ENCODE results near the gene RECK. TPM values are rescaled to one million over a fixed set of nuclear protein-coding genes. Genes with fewer than 3 reads are reported as not detected.

RECK gene
- total and polyA plus RNA-seq, 2 experiments from 2014 or later, result 127 to 165 TPM

DNA sequence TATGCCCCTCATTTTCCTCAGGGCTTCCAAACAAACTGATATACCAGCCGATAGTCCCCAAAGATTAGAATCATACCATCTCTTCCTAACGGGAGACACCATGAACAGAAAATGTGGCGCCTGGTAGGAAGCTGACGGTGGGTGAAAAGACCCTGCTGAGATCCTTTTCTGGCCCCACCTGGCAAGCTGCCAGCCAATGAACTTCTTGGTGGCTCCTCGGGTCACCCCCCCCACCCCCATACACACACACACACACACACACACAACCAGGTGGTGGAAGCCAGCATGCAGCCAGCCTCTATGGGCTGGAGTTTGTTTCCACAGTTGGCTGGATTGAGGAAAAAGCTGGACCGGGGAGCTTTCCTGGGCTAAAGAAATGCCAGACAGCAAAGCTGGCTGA, 127.7 kb downstream of the RECK start:
- no peaks in the 10 kb centered on the region for H3K9me2 ChIP-seq (ENCODE audit: insufficient read depth)
- no peaks in the 10 kb centered on the region for H3K36me3 ChIP-seq (ENCODE audit: low read depth)
- H3K4me1 ChIP-seq (ENCODE audit: insufficient read depth), result peaks cover 43% of the 10 kb centered on the region
- WGBS, 2 experiments (ENCODE audit: low coverage in 1 of 2, low lambda C conversion rate in 2 of 2, missing lambda C conversion rate in 2 of 2), result 54 to 56% methylated on average over 5 to 6 of the region's 6 CpGs
- H3K27me3 ChIP-seq (replicated peaks; ENCODE audit: insufficient read depth), result no peaks in the 10 kb centered on the region
- TF ChIP-seq EZH2phosphoT487 (IDR thresholded peaks at IDR 0.05; ENCODE audit: insufficient read depth, low read depth) (no peak), EZH2 (IDR thresholded peaks at IDR 0.05; ENCODE audit: insufficient read depth, poor library complexity, severe bottlenecking) (no peak)
- H3K4me3 ChIP-seq, result no peak overlapping the region
- no peak overlapping the region for H3K9ac ChIP-seq
- no peaks in the 10 kb centered on the region for H4K20me1 ChIP-seq (ENCODE audit: insufficient read depth)
- peaks cover 39% of the 10 kb centered on the region; the same call in 1 of the 2 replicates for H3F3A ChIP-seq (ENCODE audit: insufficient read depth)
- no peak overlapping the region for H3K4me2 ChIP-seq (ENCODE audit: unreplicated experiment)
- no peaks in the 10 kb centered on the region for H3K79me2 ChIP-seq (ENCODE audit: insufficient read depth)
- no peak for DNase-seq
- peak overlapping the region; percentile 72; the same call in 1 of the 2 replicates for H3K27ac ChIP-seq
- H2AFZ ChIP-seq, result no peak overlapping the region
- no peaks in the 10 kb centered on the region for H3K9me3 ChIP-seq (ENCODE audit: low read depth)
- in situ Hi-C loops (cut with MboI), result no loop called here

DNA sequence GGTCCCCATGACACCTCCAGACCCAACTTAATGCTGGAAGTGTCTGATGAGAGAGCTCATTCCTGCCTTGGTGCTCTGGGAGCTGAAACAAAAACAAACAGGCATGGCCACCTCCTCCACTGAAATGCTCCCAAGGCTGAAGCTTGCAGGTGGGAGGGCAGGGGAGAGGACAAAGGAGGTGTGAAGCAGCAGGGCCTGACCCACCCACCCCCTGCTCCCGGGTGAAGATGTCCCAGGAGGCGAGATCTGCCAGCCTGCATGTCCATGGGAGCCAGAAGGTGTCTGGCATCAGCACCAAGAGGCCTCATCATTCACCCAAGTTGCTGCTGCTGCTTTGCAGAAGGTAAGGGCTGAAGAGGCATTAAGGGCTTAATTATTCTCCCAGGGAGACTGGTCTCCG, 128.3 kb downstream of the RECK start:
- Histone ChIP-seq H3K9ac (no peak overlapping the region), H3K36me3 (ENCODE audit: low read depth) (no peaks in the 10 kb centered on the region), H3K27ac (peak overlapping the region; percentile 34; the same call in 1 of the 2 replicates), H3K27me3 (replicated peaks; ENCODE audit: insufficient read depth) (no peaks in the 10 kb centered on the region), H2AFZ (no peak overlapping the region), H3K4me3 (no peak overlapping the region), H3K9me3 (ENCODE audit: low read depth) (no peaks in the 10 kb centered on the region), H3K79me2 (ENCODE audit: insufficient read depth) (no peaks in the 10 kb centered on the region), H3F3A (ENCODE audit: insufficient read depth) (peaks cover 35% of the 10 kb centered on the region; the same call in 1 of the 2 replicates), H3K9me2 (ENCODE audit: insufficient read depth) (no peaks in the 10 kb centered on the region), H4K20me1 (ENCODE audit: insufficient read depth) (no peaks in the 10 kb centered on the region), H3K4me2 (ENCODE audit: unreplicated experiment) (no peak overlapping the region), H3K4me1 (ENCODE audit: insufficient read depth) (peaks cover 42% of the 10 kb centered on the region)
- no peak for TF ChIP-seq EZH2phosphoT487 (IDR thresholded peaks at IDR 0.05; ENCODE audit: insufficient read depth, low read depth)
- TF ChIP-seq EZH2 (IDR thresholded peaks at IDR 0.05; ENCODE audit: insufficient read depth, poor library complexity, severe bottlenecking), result no peak
- DNase-seq, result peak; percentile 17
- 54 to 58% methylated on average over 3 of the region's 3 CpGs for WGBS, 2 experiments (ENCODE audit: low coverage in 1 of 2, low lambda C conversion rate in 2 of 2, missing lambda C conversion rate in 2 of 2)
- in situ Hi-C loops (cut with MboI), result no loop called here

DNA sequence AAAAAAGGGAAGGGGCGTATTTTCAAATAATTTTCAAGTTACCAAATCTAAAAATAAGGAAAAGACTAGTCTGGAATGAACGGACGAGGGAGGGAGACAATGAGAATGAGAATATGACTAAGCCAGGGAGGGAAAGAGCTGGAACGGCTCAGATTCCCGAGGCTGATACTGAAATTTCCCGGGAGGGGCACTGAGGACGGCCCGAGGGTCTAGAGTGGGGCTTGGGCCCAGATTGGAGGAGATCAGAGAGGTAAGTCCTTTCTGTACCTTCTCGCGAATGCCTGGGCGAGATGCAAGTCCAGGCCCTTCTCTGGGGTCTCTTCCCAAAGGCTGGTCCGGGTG, 129.1 kb downstream of the RECK start:
- Histone ChIP-seq H3K4me1 (ENCODE audit: insufficient read depth) (peaks cover 41% of the 10 kb centered on the region), H3K27ac (peak overlapping the region; percentile 34), H3K36me3 (ENCODE audit: low read depth) (no peaks in the 10 kb centered on the region), H2AFZ (peak overlapping the region; percentile 86), H3K9me3 (ENCODE audit: low read depth) (no peaks in the 10 kb centered on the region), H3K79me2 (ENCODE audit: insufficient read depth) (no peaks in the 10 kb centered on the region), H3K9ac (peak overlapping the region; percentile 66), H3K9me2 (ENCODE audit: insufficient read depth) (no peaks in the 10 kb centered on the region), H3K4me3 (peak overlapping the region; percentile 79), H4K20me1 (ENCODE audit: insufficient read depth) (no peaks in the 10 kb centered on the region), H3F3A (ENCODE audit: insufficient read depth) (peaks cover 35% of the 10 kb centered on the region; the same call in 1 of the 2 replicates), H3K4me2 (ENCODE audit: unreplicated experiment) (peak overlapping the region; percentile 87), H3K27me3 (replicated peaks; ENCODE audit: insufficient read depth) (no peaks in the 10 kb centered on the region)
- no peak for TF ChIP-seq EZH2phosphoT487 (IDR thresholded peaks at IDR 0.05; ENCODE audit: insufficient read depth, low read depth)
- no peak for TF ChIP-seq EZH2 (IDR thresholded peaks at IDR 0.05; ENCODE audit: insufficient read depth, poor library complexity, severe bottlenecking)
- in situ Hi-C loops (cut with MboI), result no loop called here
- peak; percentile 83 for DNase-seq
- 2 to 6% methylated on average over 10 to 12 of the region's 12 CpGs for WGBS, 2 experiments (ENCODE audit: low coverage in 1 of 2, low lambda C conversion rate in 2 of 2, missing lambda C conversion rate in 2 of 2)

DNA sequence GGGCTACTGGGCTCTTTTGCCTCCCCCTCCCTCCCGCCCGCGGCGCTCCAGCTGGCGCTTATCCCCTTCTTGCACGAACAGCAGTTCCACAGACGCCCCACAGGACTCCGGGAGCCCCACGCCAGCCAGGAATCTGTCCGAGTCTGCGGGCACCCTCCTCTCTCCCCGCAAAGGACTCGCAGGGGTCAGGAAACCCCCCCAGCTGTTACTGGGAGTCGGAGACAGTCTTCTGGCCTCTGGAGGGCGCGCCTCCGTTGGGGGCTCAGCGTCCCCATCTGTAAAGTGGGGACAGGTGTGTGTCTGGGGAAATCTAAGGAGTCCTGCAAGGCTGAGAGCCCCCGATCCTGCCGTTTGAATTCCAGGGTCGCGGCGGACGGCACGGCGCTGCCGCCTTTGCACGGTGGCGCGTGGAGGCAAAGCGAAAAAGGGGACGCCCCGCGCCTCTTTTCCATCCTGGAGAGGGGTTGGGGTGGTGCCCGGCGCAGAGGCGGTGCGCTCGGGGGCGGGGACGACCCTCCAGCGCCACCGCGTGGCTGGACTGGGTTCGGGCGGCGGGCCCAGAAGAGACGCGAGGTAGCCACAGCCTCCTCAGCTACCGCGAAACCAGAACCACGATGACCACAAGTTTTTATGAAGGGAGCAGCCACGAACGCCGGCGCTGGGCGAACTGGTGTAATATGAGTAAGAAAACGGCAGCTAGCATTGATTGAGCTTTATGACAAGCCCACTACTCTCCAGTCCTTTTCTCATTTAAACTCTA, 129.6 kb downstream of the RECK start:
- H3K4me2 ChIP-seq (ENCODE audit: unreplicated experiment), result peak overlapping the region; percentile 87
- peak overlapping the region; percentile 86 for H2AFZ ChIP-seq
- in situ Hi-C loops (cut with MboI), result no loop called here
- H3K4me3 ChIP-seq, result peak overlapping the region; percentile 79
- no peaks in the 10 kb centered on the region for H4K20me1 ChIP-seq (ENCODE audit: insufficient read depth)
- peak overlapping the region; percentile 34 for H3K27ac ChIP-seq
- H3K9me2 ChIP-seq (ENCODE audit: insufficient read depth), result no peaks in the 10 kb centered on the region
- peaks cover 30% of the 10 kb centered on the region; the same call in 1 of the 2 replicates for H3F3A ChIP-seq (ENCODE audit: insufficient read depth)
- 1% methylated on average over 50 to 58 of the region's 58 CpGs for WGBS, 2 experiments (ENCODE audit: low coverage in 1 of 2, low lambda C conversion rate in 2 of 2, missing lambda C conversion rate in 2 of 2)
- H3K9ac ChIP-seq, result peak overlapping the region; percentile 66
- no peaks in the 10 kb centered on the region for H3K9me3 ChIP-seq (ENCODE audit: low read depth)
- no peaks in the 10 kb centered on the region for H3K36me3 ChIP-seq (ENCODE audit: low read depth)
- DNase-seq, result peak; percentile 92
- H3K27me3 ChIP-seq (replicated peaks; ENCODE audit: insufficient read depth), result no peaks in the 10 kb centered on the region
- TF ChIP-seq EZH2phosphoT487 (IDR thresholded peaks at IDR 0.05; ENCODE audit: insufficient read depth, low read depth), result no peak
- no peak for TF ChIP-seq EZH2 (IDR thresholded peaks at IDR 0.05; ENCODE audit: insufficient read depth, poor library complexity, severe bottlenecking)
- peaks cover 36% of the 10 kb centered on the region for H3K4me1 ChIP-seq (ENCODE audit: insufficient read depth)
- no peaks in the 10 kb centered on the region for H3K79me2 ChIP-seq (ENCODE audit: insufficient read depth)
